ENCODE data around the gene TTC23L.

TTC23L gene

DNA sequence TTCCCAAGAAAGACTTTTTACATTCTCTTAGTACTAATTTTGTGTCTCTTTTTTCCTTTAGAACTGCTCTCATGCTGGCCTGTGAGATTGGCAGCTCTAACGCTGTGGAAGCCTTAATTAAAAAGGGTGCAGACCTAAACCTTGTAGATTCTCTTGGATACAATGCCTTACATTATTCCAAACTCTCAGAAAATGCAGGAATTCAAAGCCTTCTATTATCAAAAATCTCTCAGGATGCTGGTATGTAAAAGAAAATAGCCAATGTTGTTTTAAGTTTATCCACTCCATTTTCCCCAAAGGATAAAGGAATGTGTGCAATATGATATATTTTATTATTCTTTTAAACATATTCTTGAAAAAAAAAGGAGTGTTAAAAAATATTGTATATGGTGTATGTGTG, 27.3 kb upstream of the TTC23L start:
- DNase-seq (ENCODE audit: low spot score), result no peak
- H3K4me1 ChIP-seq (ENCODE audit: control insufficient read depth in 2 of 2, insufficient read depth in 1 of 2, low read depth in 1 of 2, low read length in 2 of 2), result no peaks in the 10 kb centered on the region
- H3K23ac ChIP-seq (ENCODE audit: low read depth, low read length, poor library complexity), result no peak overlapping the region
- no peak overlapping the region for H3K9ac ChIP-seq (ENCODE audit: low read depth, low read length, poor library complexity)
- H4K8ac ChIP-seq (ENCODE audit: low read depth, low read length), result no peak overlapping the region
- no peak overlapping the region for H2AFZ ChIP-seq (ENCODE audit: low read length)
- no peak overlapping the region for H3K4me2 ChIP-seq (ENCODE audit: insufficient read depth, low read length, poor library complexity, severe bottlenecking)
- no peak overlapping the region for H2BK12ac ChIP-seq (ENCODE audit: low read length)
- no peak overlapping the region for H3K14ac ChIP-seq (ENCODE audit: low read length)
- H3K4me3 ChIP-seq (ENCODE audit: low read length in 2 of 2), result no peak overlapping the region
- peaks cover 4 to 76% of the 10 kb centered on the region in 2 donors for H3K36me3 ChIP-seq (replicated peaks in 1 of 2; ENCODE audit: control insufficient read depth in 2 of 2, insufficient read depth in 2 of 2, low read length in 2 of 2)
- no CpG with 5 or more reads among the region's 1 CpG for WGBS, 2 donors (ENCODE audit: extremely low coverage in 2 of 2, insufficient read length in 2 of 2, insufficient replicate concordance in 1 of 2)
- no peaks in the 10 kb centered on the region for H3K9me3 ChIP-seq (replicated peaks in 1 of 2; ENCODE audit: control insufficient read depth in 2 of 2, insufficient read depth in 1 of 2, low read depth in 1 of 2, low read length in 2 of 2)
- H4K91ac ChIP-seq (ENCODE audit: low read depth, low read length, poor library complexity), result no peak overlapping the region
- H2BK15ac ChIP-seq (ENCODE audit: low read length), result no peak overlapping the region
- no peak overlapping the region for H3K27ac ChIP-seq (replicated peaks; ENCODE audit: low read length)
- no peak overlapping the region for H3K18ac ChIP-seq (ENCODE audit: low read length)
- no peaks in the 10 kb centered on the region for H3K79me1 ChIP-seq (ENCODE audit: low read depth, low read length)
- no peak overlapping the region for H3K4ac ChIP-seq (ENCODE audit: low read length)
- no peak overlapping the region for H2AK5ac ChIP-seq (ENCODE audit: low read depth, low read length)
- H3K27me3 ChIP-seq (ENCODE audit: control insufficient read depth in 3 of 3, insufficient read depth in 3 of 3, low read depth in 1 of 3, low read length in 3 of 3), result no peaks in the 10 kb centered on the region
- H2BK5ac ChIP-seq (ENCODE audit: low read length), result no peak overlapping the region
- H2BK120ac ChIP-seq (ENCODE audit: low read depth, low read length), result no peak overlapping the region

DNA sequence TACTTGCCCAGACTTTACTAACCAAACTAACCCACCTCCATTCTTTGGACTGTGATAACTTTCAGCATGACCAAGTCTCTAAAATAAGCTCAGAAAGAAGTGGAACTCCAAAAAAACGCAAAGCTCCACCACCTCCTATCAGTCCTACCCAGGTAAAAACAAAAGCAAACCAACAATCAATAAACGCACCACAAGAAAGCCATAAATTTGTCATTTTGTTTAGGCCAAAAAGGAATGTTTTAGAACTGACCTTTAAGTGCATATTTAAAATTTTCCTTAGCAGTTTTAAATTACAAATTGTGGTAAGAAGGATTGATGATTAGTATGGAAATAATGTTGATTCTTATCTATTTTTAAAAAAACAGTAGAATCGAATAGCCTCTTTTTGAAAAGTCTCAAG, 25.5 kb upstream of the TTC23L start:
- H4K8ac ChIP-seq (ENCODE audit: low read depth, low read length), result no peak overlapping the region
- H3K4me3 ChIP-seq (ENCODE audit: low read length in 2 of 2), result no peak overlapping the region
- H3K27ac ChIP-seq (replicated peaks; ENCODE audit: low read length), result no peak overlapping the region
- no peak overlapping the region for H4K91ac ChIP-seq (ENCODE audit: low read depth, low read length, poor library complexity)
- no peaks in the 10 kb centered on the region for H3K4me1 ChIP-seq (ENCODE audit: control insufficient read depth in 2 of 2, insufficient read depth in 1 of 2, low read depth in 1 of 2, low read length in 2 of 2)
- no peak overlapping the region for H2BK120ac ChIP-seq (ENCODE audit: low read depth, low read length)
- no peak overlapping the region for H2AK5ac ChIP-seq (ENCODE audit: low read depth, low read length)
- no peak for DNase-seq (ENCODE audit: low spot score)
- H3K36me3 ChIP-seq (replicated peaks in 1 of 2; ENCODE audit: control insufficient read depth in 2 of 2, insufficient read depth in 2 of 2, low read length in 2 of 2), result peaks cover 2 to 79% of the 10 kb centered on the region in 2 donors
- H2BK12ac ChIP-seq (ENCODE audit: low read length), result no peak overlapping the region
- no peak overlapping the region for H3K9ac ChIP-seq (ENCODE audit: low read depth, low read length, poor library complexity)
- H2AFZ ChIP-seq (ENCODE audit: low read length), result no peak overlapping the region
- H3K27me3 ChIP-seq (ENCODE audit: control insufficient read depth in 3 of 3, insufficient read depth in 3 of 3, low read depth in 1 of 3, low read length in 3 of 3), result no peaks in the 10 kb centered on the region
- H3K4ac ChIP-seq (ENCODE audit: low read length), result no peak overlapping the region
- H2BK15ac ChIP-seq (ENCODE audit: low read length), result no peak overlapping the region
- H3K18ac ChIP-seq (ENCODE audit: low read length), result no peak overlapping the region
- no peak overlapping the region for H3K14ac ChIP-seq (ENCODE audit: low read length)
- no peak overlapping the region for H2BK5ac ChIP-seq (ENCODE audit: low read length)
- no peak overlapping the region for H3K4me2 ChIP-seq (ENCODE audit: insufficient read depth, low read length, poor library complexity, severe bottlenecking)
- H3K23ac ChIP-seq (ENCODE audit: low read depth, low read length, poor library complexity), result no peak overlapping the region
- no peaks in the 10 kb centered on the region for H3K9me3 ChIP-seq (replicated peaks in 1 of 2; ENCODE audit: control insufficient read depth in 2 of 2, insufficient read depth in 1 of 2, low read depth in 1 of 2, low read length in 2 of 2)
- WGBS, 2 donors (ENCODE audit: extremely low coverage in 2 of 2, insufficient read length in 2 of 2, insufficient replicate concordance in 1 of 2), result no CpG with 5 or more reads among the region's 3 CpGs
- no peaks in the 10 kb centered on the region for H3K79me1 ChIP-seq (ENCODE audit: low read depth, low read length)

DNA sequence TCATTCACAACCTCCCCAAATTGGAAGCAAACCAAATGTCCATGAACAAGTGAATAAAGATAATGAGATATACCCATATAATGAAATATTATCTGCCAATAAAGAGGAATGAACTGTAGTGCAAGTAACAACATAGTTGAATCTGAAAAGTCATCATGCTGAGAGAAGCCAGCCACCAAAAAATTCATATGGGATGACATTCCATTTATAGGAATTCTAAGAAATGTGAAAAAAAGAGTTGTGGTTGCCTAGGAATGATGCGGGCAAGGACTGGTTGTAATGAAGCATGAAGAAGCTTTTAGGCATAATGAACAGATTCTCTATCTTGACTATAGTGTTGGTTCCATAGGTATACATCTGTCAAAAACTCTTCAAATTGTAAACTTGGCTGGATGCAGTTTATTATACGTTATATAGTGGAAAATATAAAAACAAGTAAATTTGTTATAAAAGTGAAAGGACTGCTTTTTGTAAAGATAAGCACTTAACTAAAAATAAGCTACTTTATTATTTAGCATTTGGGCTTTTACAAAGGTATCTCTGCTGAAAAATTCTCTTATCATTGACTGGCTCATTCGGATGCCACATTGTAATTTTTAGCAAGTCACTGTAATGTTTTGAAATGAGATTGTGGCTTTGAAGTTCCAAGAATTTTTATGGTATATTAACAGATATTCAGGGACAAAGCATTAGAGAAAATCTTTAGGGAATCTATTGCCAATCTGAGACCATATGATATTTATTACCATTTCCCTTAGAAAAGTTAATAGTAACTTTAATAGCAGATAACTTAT, 21.2 kb upstream of the TTC23L start:
- Histone ChIP-seq H3K14ac (ENCODE audit: low read length) (no peak overlapping the region), H2BK120ac (ENCODE audit: low read depth, low read length) (no peak overlapping the region), H3K23ac (ENCODE audit: low read depth, low read length, poor library complexity) (no peak overlapping the region), H3K36me3 (replicated peaks in 1 of 2; ENCODE audit: control insufficient read depth in 2 of 2, insufficient read depth in 2 of 2, low read length in 2 of 2) (peaks cover 2 to 83% of the 10 kb centered on the region in 2 donors), H4K91ac (ENCODE audit: low read depth, low read length, poor library complexity) (no peak overlapping the region), H3K4me1 (ENCODE audit: control insufficient read depth in 2 of 2, insufficient read depth in 1 of 2, low read depth in 1 of 2, low read length in 2 of 2) (no peaks in the 10 kb centered on the region), H2BK5ac (ENCODE audit: low read length) (no peak overlapping the region), H2BK12ac (ENCODE audit: low read length) (no peak overlapping the region), H2BK15ac (ENCODE audit: low read length) (no peak overlapping the region), H2AK5ac (ENCODE audit: low read depth, low read length) (no peak overlapping the region), H3K79me1 (ENCODE audit: low read depth, low read length) (no peaks in the 10 kb centered on the region), H3K4me2 (ENCODE audit: insufficient read depth, low read length, poor library complexity, severe bottlenecking) (no peak overlapping the region), H3K4me3 (ENCODE audit: low read length in 2 of 2) (no peak overlapping the region), H3K27ac (replicated peaks; ENCODE audit: low read length) (no peak overlapping the region), H4K8ac (ENCODE audit: low read depth, low read length) (no peak overlapping the region), H3K4ac (ENCODE audit: low read length) (no peak overlapping the region), H2AFZ (ENCODE audit: low read length) (no peak overlapping the region), H3K9me3 (replicated peaks in 1 of 2; ENCODE audit: control insufficient read depth in 2 of 2, insufficient read depth in 1 of 2, low read depth in 1 of 2, low read length in 2 of 2) (no peaks in the 10 kb centered on the region), H3K27me3 (ENCODE audit: control insufficient read depth in 3 of 3, insufficient read depth in 3 of 3, low read depth in 1 of 3, low read length in 3 of 3) (no peaks in the 10 kb centered on the region), H3K18ac (ENCODE audit: low read length) (no peak overlapping the region), H3K9ac (ENCODE audit: low read depth, low read length, poor library complexity) (no peak overlapping the region)
- no peak for DNase-seq (ENCODE audit: low spot score)
- 100% methylated on average over 1 of the region's 3 CpGs; no CpG with 5 or more reads in 1 of the 2 donors for WGBS, 2 donors (ENCODE audit: extremely low coverage in 2 of 2, insufficient read length in 2 of 2, insufficient replicate concordance in 1 of 2)

DNA sequence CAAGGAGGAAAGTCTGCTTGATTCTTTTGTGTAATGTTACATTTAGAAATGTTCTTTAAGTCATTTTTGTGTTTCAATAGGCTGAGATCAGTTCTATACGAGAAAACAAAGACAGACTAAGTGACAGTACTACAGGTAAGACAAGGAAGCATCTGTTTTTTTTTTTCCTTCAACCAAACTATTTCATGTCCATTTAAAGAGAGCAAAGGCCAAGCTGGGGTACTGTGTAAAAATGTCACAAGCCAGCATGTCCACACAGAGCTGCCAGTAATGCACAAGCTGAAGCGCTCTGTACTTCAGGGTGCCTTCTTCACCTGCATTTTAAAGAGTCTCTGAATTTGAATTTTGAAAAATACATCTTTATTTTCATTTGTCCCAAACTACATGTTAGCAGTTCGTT, 20.2 kb upstream of the TTC23L start:
- Histone ChIP-seq H3K4ac (ENCODE audit: low read length) (no peak overlapping the region), H3K79me1 (ENCODE audit: low read depth, low read length) (no peaks in the 10 kb centered on the region), H4K91ac (ENCODE audit: low read depth, low read length, poor library complexity) (no peak overlapping the region), H3K27me3 (ENCODE audit: control insufficient read depth in 3 of 3, insufficient read depth in 3 of 3, low read depth in 1 of 3, low read length in 3 of 3) (no peaks in the 10 kb centered on the region), H3K4me1 (ENCODE audit: control insufficient read depth in 2 of 2, insufficient read depth in 1 of 2, low read depth in 1 of 2, low read length in 2 of 2) (no peaks in the 10 kb centered on the region), H2BK5ac (ENCODE audit: low read length) (no peak overlapping the region), H3K4me3 (ENCODE audit: low read length in 2 of 2) (no peak overlapping the region), H3K9ac (ENCODE audit: low read depth, low read length, poor library complexity) (no peak overlapping the region), H3K9me3 (replicated peaks in 1 of 2; ENCODE audit: control insufficient read depth in 2 of 2, insufficient read depth in 1 of 2, low read depth in 1 of 2, low read length in 2 of 2) (peaks cover 0 to 3% of the 10 kb centered on the region in 2 donors), H2AK5ac (ENCODE audit: low read depth, low read length) (no peak overlapping the region), H3K18ac (ENCODE audit: low read length) (no peak overlapping the region), H2BK15ac (ENCODE audit: low read length) (no peak overlapping the region), H2BK120ac (ENCODE audit: low read depth, low read length) (no peak overlapping the region), H3K4me2 (ENCODE audit: insufficient read depth, low read length, poor library complexity, severe bottlenecking) (no peak overlapping the region), H2BK12ac (ENCODE audit: low read length) (no peak overlapping the region), H3K36me3 (replicated peaks in 1 of 2; ENCODE audit: control insufficient read depth in 2 of 2, insufficient read depth in 2 of 2, low read length in 2 of 2) (peaks cover 10 to 84% of the 10 kb centered on the region in 2 donors), H3K14ac (ENCODE audit: low read length) (no peak overlapping the region), H3K23ac (ENCODE audit: low read depth, low read length, poor library complexity) (no peak overlapping the region), H3K27ac (replicated peaks; ENCODE audit: low read length) (no peak overlapping the region), H4K8ac (ENCODE audit: low read depth, low read length) (no peak overlapping the region), H2AFZ (ENCODE audit: low read length) (no peak overlapping the region)
- no peak for DNase-seq (ENCODE audit: low spot score)
- no CpG with 5 or more reads among the region's 3 CpGs for WGBS, 2 donors (ENCODE audit: extremely low coverage in 2 of 2, insufficient read length in 2 of 2, insufficient replicate concordance in 1 of 2)
